Spleen (tissue), 11 donors: ENCODE results near the gene CDYL2. TPM values are rescaled to one million over a fixed set of nuclear protein-coding genes. Genes with fewer than 3 reads are reported as not detected.

ENCODE experiments used
- DNase-seq: peaks from one replicate; pipeline ENCODE4 v3.0.0-alpha.2; 2020
- H3K27ac ChIP-seq, 8 donors: fragments of 200-600 bp; sonication (generic) in 7 of 8; 1 replicate in 4 of 8; 2 replicates in 4 of 8; pipeline versions ENCODE4 v1.5.0 to v1.8.0; 2016 to 2021; ENCODE audit warnings: inconsistent platforms in 4 of 8, mild to moderate bottlenecking in 4 of 8, moderate library complexity in 1 of 8
- H3K27me3 ChIP-seq, 7 donors: fragments of 200-600 bp; sonication (generic) in 6 of 7; replicated peaks in 1 of 7; 1 replicate in 4 of 7; 2 replicates in 3 of 7; pipeline versions ENCODE4 v1.5.0 to v1.8.0; 2016 to 2021; ENCODE audit warnings: inconsistent platforms in 3 of 7, mild to moderate bottlenecking in 1 of 7
- H3K36me3 ChIP-seq, 6 donors: fragments of 200-600 bp; sonication (generic) in 5 of 6; 1 replicate in 4 of 6; 2 replicates in 2 of 6; pipeline versions ENCODE4 v1.5.0 to v1.8.0; 2016 to 2021; ENCODE audit warnings: inconsistent platforms in 2 of 6
- H3K4me1 ChIP-seq, 6 donors: fragments of 200-600 bp; sonication (generic) in 5 of 6; 1 replicate in 3 of 6; 2 replicates in 3 of 6; pipeline versions ENCODE4 v1.5.0 to v1.8.0; 2016 to 2021; ENCODE audit warnings: inconsistent platforms in 3 of 6
- H3K4me3 ChIP-seq, 8 donors: fragments of 200-600 bp; sonication (generic) in 7 of 8; 1 replicate in 4 of 8; 2 replicates in 4 of 8; pipeline versions ENCODE4 v1.5.0 to v1.8.0; 2016 to 2021; ENCODE audit warnings: inconsistent platforms in 4 of 8, mild to moderate bottlenecking in 4 of 8, moderate library complexity in 2 of 8
- H3K9me3 ChIP-seq, 8 donors: fragments of 200-600 bp; sonication (generic) in 7 of 8; 1 replicate in 4 of 8; 2 replicates in 4 of 8; pipeline versions ENCODE4 v1.5.0 to v1.8.0; 2016 to 2021; ENCODE audit warnings: inconsistent platforms in 4 of 8
- POLR2A ChIP-seq, 3 donors: fragments of 450-650 bp; IDR thresholded peaks; one replicate each; pipeline ENCODE4 v1.5.1; 2017; ENCODE audit warnings: antibody characterized with exemption in 3 of 3, mild to moderate bottlenecking in 1 of 3
- POLR2AphosphoS5 ChIP-seq, 3 donors: sonication (generic); formaldehyde crosslinking; IDR thresholded peaks; one replicate each; pipeline ENCODE4 v1.5.1; 2017; ENCODE audit warnings: antibody characterized with exemption in 3 of 3
- WGBS, 5 donors: extraction: QIAGEN DNeasy Blood & Tissue Kit in 3 of 5; methylation state at CpG; one replicate each; pipeline versions ENCODE4 v1.1.5 to v1.1.7; 2013 to 2018; 5-methylcytosine and 5-hydroxymethylcytosine counted together
- intact Hi-C: fragments of 100-400 bp; cut with DNase I; formaldehyde crosslinking; loops from one replicate; pipeline ENCODE4 v1.15.0; 2023; ENCODE audit warnings: low total_unique reads
- polyA plus RNA-seq, 3 donors: library from polyadenylated mRNA; stranded (reverse); fragments of 200-250 nt; gene quantifications; one replicate each; pipeline ENCODE4 v1.2.1, GENCODE V29; 2013
- total RNA-seq, 7 donors: library from RNA; depleted of rRNA in 3 of 7; stranded (reverse); fragments of >200 nt in 3 of 7; fragmentation: NEBNext Ultra II Directional in 4 of 7; extraction: Animal tissue kit (Norgen Biotek cat#: 25700) in 4 of 7; gene quantifications; one replicate each; pipeline versions ENCODE4 v1.1.0 to v1.2.1, GENCODE V29; 2016 to 2021
- TF ChIP-seq, protein P1 (sequence below), 11 experiments: fragments of 200-600 bp in 7 of 11; fragments of 450-650 bp in 4 of 11; sonication (generic) in 4 of 11; IDR thresholded peaks in 8 of 11; conservative IDR thresholded peaks in 3 of 11; 1 replicate in 7 of 11; 2 replicates in 4 of 11; pipeline versions ENCODE4 v1.4.0 to v1.8.0; 2016 to 2021; ENCODE audit warnings: antibody characterized with exemption in 11 of 11, inconsistent platforms in 4 of 11, mild to moderate bottlenecking in 1 of 11
- donor health status: healthy with polysubstance abuse.
- donor health status: DM: no; HTN: no; CAD: no; lungs with moderate emphysema.
- donor health status: DM: no; HTN: no; CAD: no.
- donor health status: Bipolar disorder and iron deficiency.
- donor health status: healthy.
- donor health status: DM: no; HTN: no; CAD: no.
- donor health status: DM: yes; HTN: yes; CAD: no.

Gene CDYL2
- total and polyA plus RNA-seq, 10 donors: 1.4 to 28.3 (median 12.5) TPM

DNA sequence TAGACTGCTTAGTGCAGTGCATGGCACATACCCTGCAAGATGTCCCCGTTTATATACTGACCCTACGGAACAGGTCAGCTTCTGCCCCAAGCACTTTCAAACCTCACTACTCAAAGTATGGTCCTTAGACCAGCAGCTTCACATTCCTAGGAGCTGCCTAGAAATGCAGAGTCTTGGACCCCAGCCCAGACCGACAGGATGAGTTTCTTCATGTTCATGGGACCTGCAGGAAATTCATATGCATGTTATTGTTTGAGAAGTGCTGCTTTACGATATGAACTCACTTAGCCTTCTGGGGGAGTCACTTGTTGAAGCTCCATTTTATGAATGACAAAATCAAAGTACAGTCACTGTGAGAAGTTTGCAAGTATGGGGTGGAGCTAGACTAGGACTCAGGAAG, 181.0 kb downstream of the CDYL2 start:
- H3K4me1 ChIP-seq: no peaks in the 10 kb centered on the region
- no peaks in the 10 kb centered on the region for H3K27me3 ChIP-seq
- peaks cover 0 to 35% (median 6%) of the 10 kb centered on the region in 6 donors for H3K36me3 ChIP-seq
- WGBS, 5 donors: 70 to 84% (median 75%) methylated on average over 4 of the region's 4 CpGs
- no peak for TF ChIP-seq POLR2AphosphoS5 (IDR thresholded peaks at IDR 0.05)
- TF ChIP-seq, protein P1, sequence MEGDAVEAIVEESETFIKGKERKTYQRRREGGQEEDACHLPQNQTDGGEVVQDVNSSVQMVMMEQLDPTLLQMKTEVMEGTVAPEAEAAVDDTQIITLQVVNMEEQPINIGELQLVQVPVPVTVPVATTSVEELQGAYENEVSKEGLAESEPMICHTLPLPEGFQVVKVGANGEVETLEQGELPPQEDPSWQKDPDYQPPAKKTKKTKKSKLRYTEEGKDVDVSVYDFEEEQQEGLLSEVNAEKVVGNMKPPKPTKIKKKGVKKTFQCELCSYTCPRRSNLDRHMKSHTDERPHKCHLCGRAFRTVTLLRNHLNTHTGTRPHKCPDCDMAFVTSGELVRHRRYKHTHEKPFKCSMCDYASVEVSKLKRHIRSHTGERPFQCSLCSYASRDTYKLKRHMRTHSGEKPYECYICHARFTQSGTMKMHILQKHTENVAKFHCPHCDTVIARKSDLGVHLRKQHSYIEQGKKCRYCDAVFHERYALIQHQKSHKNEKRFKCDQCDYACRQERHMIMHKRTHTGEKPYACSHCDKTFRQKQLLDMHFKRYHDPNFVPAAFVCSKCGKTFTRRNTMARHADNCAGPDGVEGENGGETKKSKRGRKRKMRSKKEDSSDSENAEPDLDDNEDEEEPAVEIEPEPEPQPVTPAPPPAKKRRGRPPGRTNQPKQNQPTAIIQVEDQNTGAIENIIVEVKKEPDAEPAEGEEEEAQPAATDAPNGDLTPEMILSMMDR (IDR thresholded peaks at IDR 0.05 in 8 of 11, conservative IDR thresholded peaks at IDR 0.05 in 3 of 11): no peak
- no peak for TF ChIP-seq POLR2A (IDR thresholded peaks at IDR 0.05)
- H3K27ac ChIP-seq: no peak overlapping the region
- H3K9me3 ChIP-seq: peaks cover 0 to 23% (median 10%) of the 10 kb centered on the region in 8 donors
- no peak overlapping the region for H3K4me3 ChIP-seq
- intact Hi-C loops: no loop called here
- DNase-seq: no peak

DNA sequence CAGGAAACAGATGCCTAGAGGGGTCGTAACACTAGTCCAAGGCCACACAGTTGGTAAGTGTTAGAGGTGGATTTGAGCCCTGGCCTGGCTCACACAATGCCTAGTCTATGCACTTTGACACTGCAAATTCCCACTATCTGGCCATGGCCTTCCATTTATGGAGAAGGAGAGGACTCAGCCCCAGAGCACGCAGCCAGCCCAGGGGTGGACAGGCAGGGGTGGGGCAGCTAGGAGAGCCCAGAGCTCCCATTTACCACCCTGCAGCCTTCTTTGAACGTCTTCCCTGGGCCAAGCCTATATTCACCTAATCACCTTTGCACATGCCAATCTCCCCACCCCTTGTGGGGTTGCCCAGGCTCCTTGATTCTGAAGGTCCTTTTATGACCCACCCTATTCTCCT, 182.4 kb downstream of the CDYL2 start:
- TF ChIP-seq POLR2A (IDR thresholded peaks at IDR 0.05): no peak
- TF ChIP-seq, protein P1 (IDR thresholded peaks at IDR 0.05 in 8 of 11, conservative IDR thresholded peaks at IDR 0.05 in 3 of 11): no peak
- 84 to 92% (median 90%) methylated on average over 3 of the region's 3 CpGs for WGBS, 5 donors
- intact Hi-C loops: no loop called here
- Histone ChIP-seq H3K4me1 (no peaks in the 10 kb centered on the region), H3K27ac (no peak overlapping the region), H3K4me3 (no peak overlapping the region), H3K9me3 (peaks cover 0 to 16% (median 4%) of the 10 kb centered on the region in 8 donors), H3K27me3 (no peaks in the 10 kb centered on the region), H3K36me3 (peaks cover 0 to 40% (median 6%) of the 10 kb centered on the region in 6 donors)
- no peak for DNase-seq

DNA sequence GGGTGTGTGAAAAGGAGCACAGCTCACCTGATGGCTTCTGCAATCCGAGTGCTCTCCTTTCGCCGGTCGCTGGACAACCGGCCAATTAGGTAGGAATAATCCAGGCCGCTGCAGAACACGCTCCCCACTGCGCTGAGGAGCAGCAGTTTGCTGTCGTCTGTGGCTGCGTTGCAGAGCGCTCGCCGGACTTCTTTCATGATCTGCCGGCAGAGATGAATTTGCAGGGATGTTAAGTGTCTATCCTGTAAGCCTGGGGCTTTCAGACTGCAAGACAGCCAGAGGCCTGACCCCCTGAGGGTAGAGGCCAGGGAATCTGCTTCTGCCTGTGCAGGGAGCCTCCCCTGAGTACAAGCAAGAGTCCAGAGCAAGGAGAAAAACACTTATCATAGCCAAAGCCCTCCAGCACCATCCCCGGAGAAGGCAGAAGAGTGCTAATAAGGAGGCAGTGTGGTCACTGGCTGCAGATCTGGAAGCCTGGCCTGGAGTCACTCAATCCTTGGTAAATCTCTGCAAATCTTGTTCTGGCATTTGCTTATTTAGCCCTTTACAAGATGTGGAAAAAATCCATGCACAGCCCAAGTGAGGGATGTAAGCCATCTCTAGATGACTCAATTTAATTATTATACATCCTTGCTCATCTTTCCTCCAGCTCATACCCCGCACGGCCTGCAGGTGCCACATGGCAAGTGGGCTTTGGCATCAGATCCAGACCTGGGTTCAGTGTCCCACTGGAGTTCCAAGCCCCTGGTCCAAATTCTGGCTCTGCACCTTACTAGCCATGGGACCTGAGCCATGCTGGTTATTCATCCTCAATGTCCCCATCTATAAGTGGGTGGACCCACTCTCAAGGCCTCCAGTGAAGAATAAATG, 183.4 kb downstream of the CDYL2 start:
- intact Hi-C loops: no loop called here
- H3K4me1 ChIP-seq: no peaks in the 10 kb centered on the region
- H3K36me3 ChIP-seq: peaks cover 0 to 46% (median 6%) of the 10 kb centered on the region in 6 donors
- no peak overlapping the region for H3K4me3 ChIP-seq
- H3K9me3 ChIP-seq: peaks cover 0 to 16% (median 4%) of the 10 kb centered on the region in 8 donors
- 94 to 97% (median 96%) methylated on average over 15 to 17 of the region's 17 CpGs for WGBS, 5 donors
- TF ChIP-seq POLR2A (IDR thresholded peaks at IDR 0.05) (no peak), POLR2AphosphoS5 (IDR thresholded peaks at IDR 0.05) (no peak)
- TF ChIP-seq, protein P1 (IDR thresholded peaks at IDR 0.05 in 8 of 11, conservative IDR thresholded peaks at IDR 0.05 in 3 of 11): no peak
- H3K27ac ChIP-seq: no peak overlapping the region
- no peak for DNase-seq
- H3K27me3 ChIP-seq: no peaks in the 10 kb centered on the region

DNA sequence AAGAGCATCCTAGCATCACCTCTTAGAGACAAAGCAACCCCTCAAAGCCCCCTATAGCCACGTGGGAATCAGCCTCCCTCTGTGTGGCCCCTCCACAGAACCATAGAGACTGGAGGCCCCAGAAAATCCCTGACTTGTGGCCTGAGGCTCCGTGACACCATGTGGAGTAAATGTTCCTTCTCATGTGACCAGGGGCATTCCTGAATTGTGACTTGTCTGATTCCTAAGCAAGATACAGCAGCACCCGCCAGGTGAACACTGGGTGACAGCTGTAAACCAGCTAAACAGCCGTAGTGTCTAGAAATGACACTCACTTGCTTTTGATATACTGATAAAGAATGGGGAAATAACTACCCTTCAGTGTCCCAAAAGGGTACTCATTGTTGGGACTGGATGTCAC, 184.6 kb downstream of the CDYL2 start:
- H3K4me3 ChIP-seq: no peak overlapping the region
- H3K27ac ChIP-seq: no peak overlapping the region
- TF ChIP-seq POLR2A (IDR thresholded peaks at IDR 0.05) (no peak), POLR2AphosphoS5 (IDR thresholded peaks at IDR 0.05) (no peak)
- TF ChIP-seq, protein P1 (IDR thresholded peaks at IDR 0.05 in 8 of 11, conservative IDR thresholded peaks at IDR 0.05 in 3 of 11): no peak
- H3K36me3 ChIP-seq: peaks cover 0 to 57% (median 6%) of the 10 kb centered on the region in 6 donors
- H3K27me3 ChIP-seq: no peaks in the 10 kb centered on the region
- peaks cover 0 to 11% (median 4%) of the 10 kb centered on the region in 8 donors for H3K9me3 ChIP-seq
- H3K4me1 ChIP-seq: no peaks in the 10 kb centered on the region
- DNase-seq: no peak
- 86 to 100% (median 89%) methylated on average over 2 to 4 of the region's 4 CpGs for WGBS, 5 donors
- intact Hi-C loops: no loop called here
